ENCODE results near the gene AJAP1.

DNA sequence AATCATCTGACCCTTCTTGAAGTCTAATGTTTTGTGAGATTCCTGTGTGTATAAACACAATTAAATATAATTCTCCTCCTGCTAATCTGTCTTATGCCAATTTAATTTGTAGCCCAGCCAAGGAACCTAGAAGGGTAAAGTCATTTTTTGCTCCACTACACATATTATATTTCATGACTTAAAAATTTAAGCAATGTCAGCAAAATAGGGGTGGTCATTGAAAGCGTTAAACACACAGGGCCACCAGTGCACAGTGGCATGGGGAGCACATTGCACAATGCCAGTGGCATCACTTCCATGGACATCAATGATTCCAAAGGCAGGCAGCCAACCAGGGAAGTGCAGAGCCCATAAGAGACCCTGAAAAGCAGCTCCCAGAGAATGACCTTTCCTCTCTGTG is 166.1 kb downstream of the AJAP1 start:
- no peak for TF ChIP-seq EGR1 (IDR thresholded peaks at IDR 0.05)
- TF ChIP-seq TAF1 (IDR thresholded peaks at IDR 0.05; ENCODE audit: low read depth), result no peak
- TF ChIP-seq YY1 (IDR thresholded peaks at IDR 0.05; ENCODE audit: low read depth), result no peak
- TF ChIP-seq CEBPB (IDR thresholded peaks at IDR 0.05), result no peak
- TF ChIP-seq RAD21 (IDR thresholded peaks at IDR 0.05; ENCODE audit: low read depth), result no peak
- TF ChIP-seq, protein P1, sequence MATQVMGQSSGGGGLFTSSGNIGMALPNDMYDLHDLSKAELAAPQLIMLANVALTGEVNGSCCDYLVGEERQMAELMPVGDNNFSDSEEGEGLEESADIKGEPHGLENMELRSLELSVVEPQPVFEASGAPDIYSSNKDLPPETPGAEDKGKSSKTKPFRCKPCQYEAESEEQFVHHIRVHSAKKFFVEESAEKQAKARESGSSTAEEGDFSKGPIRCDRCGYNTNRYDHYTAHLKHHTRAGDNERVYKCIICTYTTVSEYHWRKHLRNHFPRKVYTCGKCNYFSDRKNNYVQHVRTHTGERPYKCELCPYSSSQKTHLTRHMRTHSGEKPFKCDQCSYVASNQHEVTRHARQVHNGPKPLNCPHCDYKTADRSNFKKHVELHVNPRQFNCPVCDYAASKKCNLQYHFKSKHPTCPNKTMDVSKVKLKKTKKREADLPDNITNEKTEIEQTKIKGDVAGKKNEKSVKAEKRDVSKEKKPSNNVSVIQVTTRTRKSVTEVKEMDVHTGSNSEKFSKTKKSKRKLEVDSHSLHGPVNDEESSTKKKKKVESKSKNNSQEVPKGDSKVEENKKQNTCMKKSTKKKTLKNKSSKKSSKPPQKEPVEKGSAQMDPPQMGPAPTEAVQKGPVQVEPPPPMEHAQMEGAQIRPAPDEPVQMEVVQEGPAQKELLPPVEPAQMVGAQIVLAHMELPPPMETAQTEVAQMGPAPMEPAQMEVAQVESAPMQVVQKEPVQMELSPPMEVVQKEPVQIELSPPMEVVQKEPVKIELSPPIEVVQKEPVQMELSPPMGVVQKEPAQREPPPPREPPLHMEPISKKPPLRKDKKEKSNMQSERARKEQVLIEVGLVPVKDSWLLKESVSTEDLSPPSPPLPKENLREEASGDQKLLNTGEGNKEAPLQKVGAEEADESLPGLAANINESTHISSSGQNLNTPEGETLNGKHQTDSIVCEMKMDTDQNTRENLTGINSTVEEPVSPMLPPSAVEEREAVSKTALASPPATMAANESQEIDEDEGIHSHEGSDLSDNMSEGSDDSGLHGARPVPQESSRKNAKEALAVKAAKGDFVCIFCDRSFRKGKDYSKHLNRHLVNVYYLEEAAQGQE (IDR thresholded peaks at IDR 0.05; ENCODE audit: low read depth), result no peak
- TF ChIP-seq, protein P2, sequence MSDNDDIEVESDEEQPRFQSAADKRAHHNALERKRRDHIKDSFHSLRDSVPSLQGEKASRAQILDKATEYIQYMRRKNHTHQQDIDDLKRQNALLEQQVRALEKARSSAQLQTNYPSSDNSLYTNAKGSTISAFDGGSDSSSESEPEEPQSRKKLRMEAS (IDR thresholded peaks at IDR 0.05), result no peak
- TF ChIP-seq CREB1 (IDR thresholded peaks at IDR 0.05; ENCODE audit: low read depth), result no peak

Data from Ishikawa (cell line).